LHCN-M2 (cell line): ENCODE results near the gene MACROD2. TPM values are rescaled to one million over a fixed set of nuclear protein-coding genes. Genes with fewer than 3 reads are reported as not detected.

ENCODE experiments used
- DNase-seq: peaks from one replicate; pipeline ENCODE4 v3.0.0-alpha.2; 2012; ENCODE audit warnings: low read depth
- total RNA-seq: library from RNA; depleted of rRNA; stranded (reverse); fragments of >200 nt; gene quantifications from 2 replicates; pipeline ENCODE4 v1.2.3, GENCODE V29; 2014

Gene MACROD2
- total RNA-seq, 1 experiment from 2014 or later: 1.1 TPM

DNA sequence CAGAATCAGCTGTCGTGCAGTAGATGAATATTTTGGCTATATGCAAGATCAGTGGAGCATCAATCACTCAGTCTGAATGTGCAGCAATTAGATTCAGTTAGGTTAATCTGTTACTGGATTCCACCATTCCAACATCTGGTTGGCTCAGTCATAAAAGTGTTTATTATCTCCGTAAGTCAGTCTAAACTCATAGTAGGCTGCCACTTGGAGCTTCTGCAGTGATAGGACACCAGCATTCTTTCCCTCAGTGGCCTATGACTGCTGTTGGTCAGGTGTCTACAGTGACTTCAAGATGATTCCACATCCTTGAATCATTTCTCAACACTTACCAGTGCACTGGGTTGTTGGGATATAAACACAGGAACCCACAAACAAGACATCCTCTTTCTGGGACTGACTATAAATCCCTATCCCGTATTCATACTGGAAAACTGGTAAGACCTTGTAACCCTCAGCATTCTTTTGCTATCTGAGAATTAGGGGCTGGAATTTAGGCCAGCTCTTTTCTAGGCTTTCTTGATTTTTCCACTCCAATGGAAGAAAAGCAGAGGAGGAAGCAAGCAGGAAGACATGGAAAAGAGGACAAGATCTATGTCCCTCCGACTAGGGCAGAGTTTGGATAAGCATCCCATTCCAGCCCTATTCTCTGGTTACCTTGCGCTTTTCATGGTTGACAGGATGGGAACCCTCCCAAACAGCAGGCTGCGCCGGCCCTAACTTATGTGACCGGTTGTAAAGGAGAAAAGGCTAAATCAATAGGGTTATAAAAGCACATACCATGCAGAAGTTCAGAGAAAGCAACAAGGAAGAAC, 1658.3 kb downstream of the MACROD2 start:
- DNase-seq: no peak

DNA sequence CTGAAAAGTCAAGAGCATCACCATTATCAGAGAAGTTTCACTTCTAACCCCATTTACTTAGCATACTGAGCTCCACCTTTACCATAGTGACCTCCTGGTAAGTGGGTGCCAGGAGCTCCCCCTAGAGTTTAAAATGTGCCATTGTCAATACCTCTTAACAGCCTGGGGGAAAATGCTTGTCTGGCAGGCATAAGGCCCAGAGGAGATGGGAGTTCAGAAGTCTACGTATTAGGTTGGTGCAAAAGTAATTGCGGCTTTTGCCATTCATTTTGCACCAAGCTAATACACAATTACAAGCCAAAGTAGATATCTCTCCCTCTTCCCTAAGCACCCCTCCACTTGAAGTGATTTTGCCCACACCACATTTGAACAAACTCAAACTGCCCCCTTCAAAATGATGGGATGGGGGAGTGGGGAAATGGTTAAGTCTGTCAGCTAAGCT, 1658.9 kb downstream of the MACROD2 start:
- DNase-seq: peak; percentile 51

DNA sequence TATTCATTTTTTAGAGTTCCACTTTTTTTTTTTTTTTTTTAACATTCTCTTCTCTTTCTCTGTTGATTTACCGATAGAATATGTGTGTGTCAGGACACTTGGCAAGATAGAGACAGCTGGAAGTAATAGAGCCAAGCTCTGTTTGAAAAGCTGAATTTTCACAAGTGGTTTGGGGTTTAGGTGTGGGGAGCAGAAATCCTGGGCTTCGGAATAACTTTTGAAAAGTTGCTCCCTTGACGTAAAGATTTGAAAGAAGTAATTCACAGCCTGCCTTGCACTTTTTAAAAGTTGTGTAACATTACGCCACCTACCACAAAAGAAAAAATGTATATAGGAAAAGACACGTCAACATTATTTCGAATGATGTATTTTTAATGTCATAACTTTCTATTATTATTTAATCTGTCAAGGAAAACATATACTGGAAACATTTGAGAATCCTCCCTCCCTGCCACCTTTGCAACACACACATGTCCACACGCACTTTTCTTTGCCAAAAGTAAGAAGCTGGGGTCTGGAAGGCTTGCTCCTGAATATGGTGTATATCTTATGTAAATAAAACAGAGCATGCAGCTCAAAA, 1660.1 kb downstream of the MACROD2 start:
- DNase-seq: no peak

DNA sequence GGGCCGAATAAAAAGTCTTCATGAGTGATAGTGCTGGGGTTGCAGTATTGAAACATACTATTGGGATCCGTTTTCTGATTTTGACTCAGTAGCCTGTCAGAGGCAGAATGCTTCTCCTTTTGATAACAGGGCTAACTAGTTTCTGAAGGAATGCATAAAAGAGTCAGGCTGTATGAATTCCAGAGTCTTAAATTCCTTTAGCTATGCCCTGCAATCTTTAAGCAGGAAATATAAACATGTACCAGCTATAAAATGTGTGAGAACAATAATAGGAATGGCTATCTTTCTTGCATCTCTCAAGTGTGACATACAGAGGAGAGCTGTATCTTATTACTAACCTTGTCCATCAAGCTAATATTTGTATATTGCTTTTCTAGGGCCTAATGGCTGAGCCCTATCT, 1660.8 kb downstream of the MACROD2 start:
- DNase-seq: no peak

DNA sequence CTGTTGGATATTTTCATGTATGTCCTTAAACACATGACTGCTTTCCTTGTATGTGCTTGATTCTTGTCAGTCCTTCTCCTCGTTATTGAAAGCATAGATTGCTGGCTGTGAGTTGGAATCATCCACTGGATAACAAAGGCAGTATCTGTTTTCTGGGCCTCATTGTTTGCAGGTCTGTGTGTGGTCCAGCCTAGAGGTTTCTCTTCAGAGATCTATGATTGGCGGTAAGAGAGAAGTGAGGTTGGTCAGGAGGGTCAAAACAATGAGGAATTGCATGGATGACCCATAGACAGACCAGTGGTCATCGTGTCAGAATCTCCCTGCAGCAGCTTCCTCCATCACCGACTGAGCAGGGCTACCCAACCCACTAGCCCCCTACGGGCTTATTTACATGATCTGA, 1663.0 kb downstream of the MACROD2 start:
- no peak for DNase-seq

DNA sequence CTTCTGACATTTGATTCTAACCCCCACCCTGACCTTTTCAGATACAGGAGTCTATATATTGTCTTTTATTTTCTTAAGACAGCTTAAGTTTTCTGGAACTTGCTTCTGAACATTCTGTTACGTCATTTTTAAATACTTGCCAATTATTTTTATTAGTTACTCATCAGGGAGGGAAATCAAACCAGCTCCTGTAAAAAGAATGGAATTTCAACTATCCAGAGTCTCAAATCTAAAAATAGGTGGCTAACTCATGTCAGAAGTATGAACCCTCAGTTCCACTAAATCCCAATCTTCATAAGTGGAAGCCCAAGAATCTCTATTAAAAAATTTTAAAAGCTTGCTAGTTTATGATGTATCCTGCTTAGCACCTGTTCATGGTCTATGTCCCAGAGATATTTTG, 1677.9 kb downstream of the MACROD2 start:
- peak; percentile 82 for DNase-seq

DNA sequence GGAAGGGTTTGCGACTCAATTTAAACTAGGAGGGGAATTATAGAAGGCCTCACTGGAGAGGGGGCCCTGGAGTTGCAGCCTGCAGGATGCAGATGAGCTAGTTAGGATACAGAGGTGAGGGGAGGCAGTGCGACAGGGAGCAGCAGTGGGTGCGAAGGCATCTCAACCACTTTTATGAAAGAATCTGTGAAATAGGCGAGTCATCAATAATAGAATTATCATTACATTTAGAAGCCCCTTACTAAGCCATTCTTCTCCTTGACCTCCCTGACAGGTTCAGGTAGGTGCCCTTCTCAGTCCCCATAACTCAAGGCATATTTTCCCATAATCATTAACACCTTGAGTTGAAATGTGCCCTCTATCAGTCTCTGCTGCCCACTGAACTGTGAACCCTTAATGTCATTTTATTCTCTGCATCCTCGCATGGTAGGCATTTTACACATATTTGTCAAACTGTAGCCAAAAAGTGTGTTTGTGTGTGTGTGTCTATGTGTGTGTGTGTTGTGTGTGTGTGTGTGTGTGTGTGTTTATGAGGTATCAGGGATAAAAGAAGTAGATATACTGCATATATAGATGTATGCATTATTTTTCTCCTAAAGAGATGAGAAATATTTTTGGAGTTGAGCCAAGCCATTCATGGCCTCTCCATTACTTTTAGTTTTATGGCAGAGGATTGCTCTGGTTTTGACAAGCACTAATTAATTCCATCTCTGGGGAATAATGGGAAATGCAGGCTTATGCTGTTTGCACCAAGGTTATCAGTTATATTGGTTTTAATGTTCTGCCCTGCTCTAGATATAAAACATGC, 1679.1 kb downstream of the MACROD2 start:
- no peak for DNase-seq

DNA sequence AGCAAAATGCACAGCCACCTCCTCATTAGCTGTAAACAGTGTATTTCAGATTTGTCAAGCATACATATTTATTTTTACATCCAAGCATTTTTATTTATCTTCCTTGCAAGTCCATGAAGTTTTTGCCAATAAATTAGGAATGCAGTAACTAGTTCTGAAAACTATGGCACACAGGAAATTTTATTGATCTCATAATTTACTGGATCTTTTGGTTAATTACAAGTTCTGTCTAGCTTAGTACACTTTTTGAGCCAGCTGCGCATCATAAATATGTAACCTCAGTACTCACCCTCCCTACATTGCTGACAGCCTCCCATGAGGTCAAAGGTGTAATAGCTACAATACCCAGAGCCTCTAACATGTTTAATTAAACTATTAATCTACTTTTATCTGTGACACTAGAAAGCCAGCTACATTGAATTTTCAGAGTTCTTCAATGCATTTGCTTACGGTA, 1679.8 kb downstream of the MACROD2 start:
- no peak for DNase-seq

DNA sequence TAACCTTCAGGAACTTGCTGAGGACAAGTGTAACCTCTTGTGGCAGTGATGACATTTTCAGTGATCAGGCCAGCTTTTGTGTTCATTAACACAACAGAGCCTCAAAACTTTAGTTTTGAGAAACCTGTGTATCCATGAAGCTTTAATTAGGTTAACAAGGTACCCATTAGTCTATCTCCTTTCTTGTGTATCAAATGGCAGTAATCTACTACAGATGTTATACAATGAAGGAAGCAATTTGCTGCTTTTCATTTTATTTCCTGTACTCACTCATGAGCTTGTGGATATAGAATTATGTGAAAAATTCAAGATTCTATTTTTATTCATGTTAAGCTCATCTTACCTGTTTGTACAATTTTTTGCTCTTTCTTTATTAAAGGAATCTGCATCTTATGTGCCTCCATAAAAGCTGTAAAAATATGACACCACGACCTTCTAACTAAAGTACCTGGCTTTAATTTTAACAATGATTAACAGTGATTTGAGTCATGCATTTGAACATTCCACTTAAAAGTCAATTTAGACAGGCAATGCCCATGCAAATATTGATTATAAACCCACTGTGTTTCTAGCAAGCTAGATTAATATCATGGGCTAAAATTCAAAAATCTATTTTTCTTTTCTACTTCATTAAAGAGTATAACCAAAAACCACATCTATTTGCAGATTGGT, 1680.6 kb downstream of the MACROD2 start:
- DNase-seq: no peak

DNA sequence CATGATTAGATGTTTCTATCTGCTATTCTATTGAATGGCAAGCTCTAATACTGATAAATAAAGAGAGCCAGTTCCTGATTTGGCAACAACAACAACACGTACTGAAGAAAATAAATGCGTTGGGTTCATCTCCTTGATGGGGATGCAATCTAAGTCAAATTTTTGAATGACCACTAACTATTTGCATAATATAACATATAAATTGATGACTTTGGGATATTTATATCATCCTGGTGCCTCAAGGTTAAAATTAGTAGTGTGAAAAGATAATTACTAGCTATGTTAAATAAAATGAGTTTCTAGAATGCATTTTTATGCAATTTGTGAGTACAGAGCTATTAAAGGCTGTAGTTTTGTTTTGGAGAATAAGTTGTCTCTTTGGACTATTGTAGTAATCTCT, 1681.5 kb downstream of the MACROD2 start:
- no peak for DNase-seq

DNA sequence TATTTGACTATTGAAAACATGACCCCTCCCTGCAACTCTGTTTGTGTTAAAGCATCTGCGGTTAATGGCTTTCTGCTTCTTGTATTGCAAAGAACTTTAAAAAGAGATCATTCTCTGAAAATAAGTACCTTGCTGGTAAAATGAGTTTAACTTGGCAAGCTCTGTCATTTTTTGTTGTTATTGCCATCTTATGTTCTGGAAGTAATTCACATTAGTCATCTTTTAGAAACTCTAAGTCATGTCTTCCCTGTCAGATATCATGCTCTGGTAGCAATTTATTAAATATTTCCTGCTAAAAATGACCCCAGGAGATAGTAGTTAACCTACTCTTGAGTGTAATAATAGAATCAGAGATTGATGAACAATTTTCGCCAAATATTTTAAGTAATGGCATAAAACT, 1687.4 kb downstream of the MACROD2 start:
- DNase-seq: no peak

DNA sequence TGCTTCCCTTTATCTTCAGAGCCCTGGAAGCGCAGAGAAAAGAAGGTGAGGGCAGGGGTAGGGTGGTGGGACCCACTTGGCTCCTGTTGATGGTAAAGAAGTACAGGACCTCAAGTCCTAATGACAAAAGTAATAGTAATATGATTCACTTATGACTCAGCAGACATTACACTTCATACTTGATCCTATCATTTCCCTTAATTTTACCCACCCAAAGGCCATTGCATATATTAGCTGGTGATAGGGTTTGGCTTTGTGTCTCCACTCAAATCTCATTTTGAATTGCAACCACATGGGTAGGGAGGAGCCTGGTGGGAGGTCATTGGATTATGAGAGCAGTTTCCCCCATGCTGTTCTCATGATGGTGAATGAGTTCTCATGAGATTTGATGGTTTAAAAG, 1697.3 kb downstream of the MACROD2 start:
- no peak for DNase-seq

DNA sequence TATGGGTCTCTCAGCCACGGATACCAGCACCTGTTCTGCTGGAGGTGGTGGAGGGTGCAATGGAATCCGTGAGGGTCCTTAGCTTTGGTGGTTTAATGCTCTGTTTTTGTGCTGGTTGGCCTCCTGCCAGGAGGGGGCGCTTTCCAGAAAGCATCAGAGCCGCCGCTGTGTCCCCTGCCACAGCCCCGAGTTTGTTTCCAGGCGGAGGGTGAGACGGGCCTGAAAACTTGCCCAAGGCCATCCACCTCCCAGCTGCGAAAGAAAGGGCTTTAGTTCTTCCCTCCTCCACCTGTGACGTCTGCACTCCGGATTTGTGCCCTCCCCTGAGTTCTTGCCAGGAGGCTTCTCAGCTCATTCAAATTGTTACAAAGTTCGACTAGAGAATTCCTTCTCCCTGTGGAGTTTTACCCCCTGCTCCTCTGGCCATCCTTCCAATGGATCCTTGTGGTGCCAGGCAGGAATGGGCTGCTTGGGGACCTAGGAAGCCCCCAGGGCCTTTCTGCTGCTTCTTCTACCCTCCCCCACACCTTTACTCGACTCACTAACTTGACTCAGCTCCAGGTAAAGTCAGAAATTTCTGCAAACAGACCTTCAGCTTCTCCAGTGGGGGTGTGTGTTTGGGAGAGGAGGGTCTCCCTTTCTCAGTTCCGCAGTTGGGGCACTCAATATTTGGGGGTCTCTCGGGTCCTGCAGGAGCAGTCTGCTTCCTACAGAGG, 1704.3 kb downstream of the MACROD2 start:
- DNase-seq: no peak

DNA sequence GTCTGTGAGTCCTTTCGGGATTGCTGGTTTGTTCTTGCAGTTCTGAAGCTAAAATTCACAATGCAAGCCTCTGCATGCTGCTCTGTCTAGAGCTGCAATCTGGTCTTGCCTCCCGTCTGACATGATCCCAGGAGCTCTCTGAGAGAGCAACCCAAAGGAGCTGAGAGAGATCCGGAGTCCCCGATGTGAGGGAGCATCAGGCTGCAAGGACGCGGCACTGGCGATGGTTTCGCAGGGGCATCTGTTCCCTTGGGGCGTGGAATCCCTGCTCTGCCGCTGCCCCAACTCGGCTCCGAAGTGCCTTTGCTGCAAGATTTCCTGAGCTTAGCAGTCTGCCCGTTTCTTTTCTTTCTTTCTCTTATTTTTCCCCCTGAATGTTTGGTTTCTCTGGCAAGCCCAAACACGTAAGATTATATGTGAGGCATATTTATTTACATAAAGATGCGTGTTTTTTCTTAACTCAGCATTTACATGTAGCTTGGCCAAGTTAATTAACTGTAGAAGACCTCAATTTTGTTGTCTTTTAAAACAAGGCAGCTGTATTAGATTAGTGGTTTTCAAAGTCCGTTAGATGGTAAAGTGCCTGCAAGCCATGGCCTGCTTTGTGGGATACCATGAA, 1704.9 kb downstream of the MACROD2 start:
- no peak for DNase-seq

DNA sequence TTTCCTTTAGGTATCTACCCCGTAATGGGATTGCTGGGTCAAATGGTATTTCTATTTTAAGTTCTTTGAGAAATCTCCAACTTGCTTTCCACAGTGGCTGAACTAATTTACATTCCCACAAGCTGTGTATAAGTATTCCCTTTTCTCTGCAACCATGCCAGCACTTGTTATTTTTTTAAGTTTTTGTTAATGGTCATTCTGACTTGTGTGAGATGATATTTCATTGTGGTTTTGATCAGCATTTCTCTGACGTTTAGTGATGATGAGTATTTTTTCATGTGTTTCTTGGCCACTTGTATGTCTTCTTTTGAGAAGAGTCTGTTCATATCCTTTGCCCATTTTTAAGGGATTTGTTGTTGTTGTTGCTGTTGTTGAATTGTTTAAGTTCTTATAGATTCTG, 1706.8 kb downstream of the MACROD2 start:
- DNase-seq: peak; percentile 53

DNA sequence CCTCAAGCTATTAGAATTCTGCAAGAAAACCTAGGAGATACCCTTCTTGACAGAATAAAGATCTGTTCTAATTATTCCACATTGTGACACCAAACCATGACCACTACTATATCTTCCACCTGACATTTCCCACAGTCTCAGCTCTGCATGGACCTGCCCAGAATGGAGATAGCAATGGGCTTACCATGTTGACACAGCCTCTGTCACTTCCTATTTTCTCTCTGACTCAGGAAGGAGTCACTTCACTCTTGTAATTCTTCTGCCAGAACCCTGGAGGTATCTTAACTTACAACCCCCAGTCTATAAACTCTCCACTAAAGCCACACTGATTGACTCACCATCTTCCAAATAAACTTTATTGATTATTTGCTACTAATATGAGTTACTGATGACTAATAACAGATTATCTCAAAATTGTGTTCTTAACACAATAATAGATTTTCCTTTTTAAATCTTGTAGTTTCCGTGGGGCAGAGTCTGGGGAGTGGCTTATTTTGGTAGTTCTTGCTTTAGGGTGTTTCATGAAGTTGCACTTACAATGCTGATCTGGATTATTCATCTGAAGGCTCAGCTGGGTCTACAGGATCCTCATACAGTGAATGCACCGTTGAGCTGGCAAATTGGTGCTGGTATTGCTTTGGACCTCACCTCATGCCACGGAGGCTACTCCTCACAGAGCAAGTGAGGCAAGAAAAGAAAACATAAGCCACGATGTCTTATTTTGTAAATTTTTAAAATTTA, 1708.0 kb downstream of the MACROD2 start:
- peak; percentile 80 for DNase-seq

DNA sequence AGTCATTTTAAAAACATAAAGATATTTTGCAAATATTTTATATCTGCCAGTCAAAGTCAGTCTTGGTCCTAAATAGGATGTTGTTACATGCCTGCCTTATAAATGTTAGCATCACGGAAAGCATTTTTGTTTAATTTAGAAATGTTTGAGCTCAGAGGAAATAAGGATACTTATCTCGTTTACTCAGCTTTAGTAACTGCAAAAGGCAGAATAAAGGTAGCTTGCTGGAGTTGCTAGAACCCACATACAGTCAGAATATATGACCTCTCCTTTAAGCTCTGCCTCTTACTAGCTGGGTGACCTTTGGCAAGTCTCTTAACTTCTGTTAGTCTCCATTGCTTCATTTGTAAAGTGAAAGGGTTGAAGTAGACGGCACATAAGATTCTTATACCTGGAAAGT, 1710.7 kb downstream of the MACROD2 start:
- DNase-seq: no peak

DNA sequence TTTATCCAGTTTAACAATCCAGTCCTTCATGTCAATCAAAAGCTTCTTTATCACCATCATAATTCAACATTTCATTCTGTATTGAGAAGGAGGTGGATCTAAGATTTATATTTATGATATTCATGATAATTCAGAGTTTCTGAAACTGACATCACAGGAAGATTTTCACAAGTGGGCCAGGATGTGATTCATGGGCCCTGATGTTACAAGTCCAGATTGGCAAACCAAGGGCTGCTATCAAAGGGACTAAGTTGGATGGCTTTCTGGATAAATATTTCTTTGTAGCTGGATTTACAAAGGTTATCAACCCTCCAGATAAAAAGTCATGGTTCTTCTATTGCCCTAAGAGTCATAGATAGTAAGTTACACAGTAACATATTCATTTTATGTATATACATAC, 1711.4 kb downstream of the MACROD2 start:
- DNase-seq: peak; percentile 3

DNA sequence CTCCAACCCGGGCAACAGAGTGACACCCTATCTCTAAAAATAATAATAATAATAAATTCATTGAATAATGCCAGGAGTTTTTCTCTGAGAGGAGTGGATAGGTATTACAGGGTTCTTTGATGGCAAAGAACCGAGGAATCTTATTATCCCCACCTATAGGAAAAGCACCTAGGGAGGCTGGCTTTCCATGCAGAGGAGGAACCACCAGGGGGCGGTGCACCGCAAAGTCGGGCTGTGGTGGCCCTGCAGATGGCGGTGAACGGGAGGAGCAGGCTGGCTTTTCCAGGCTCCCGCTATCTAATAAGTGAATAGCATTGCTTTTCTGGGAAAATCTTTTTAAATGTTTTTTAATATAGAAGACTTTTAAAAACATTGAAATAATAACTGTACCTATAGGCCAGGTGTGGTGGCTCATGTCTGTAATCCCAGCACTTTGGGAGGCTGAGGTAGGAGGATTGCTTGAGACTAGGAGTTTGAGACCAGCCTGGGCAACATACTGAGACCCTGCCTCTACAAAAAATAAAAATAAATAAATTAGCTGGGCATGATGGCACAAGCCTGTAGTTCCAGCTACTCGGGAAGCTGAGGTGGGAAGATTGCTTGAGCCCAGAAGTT, 1713.8 kb downstream of the MACROD2 start:
- DNase-seq: peak; percentile 3

DNA sequence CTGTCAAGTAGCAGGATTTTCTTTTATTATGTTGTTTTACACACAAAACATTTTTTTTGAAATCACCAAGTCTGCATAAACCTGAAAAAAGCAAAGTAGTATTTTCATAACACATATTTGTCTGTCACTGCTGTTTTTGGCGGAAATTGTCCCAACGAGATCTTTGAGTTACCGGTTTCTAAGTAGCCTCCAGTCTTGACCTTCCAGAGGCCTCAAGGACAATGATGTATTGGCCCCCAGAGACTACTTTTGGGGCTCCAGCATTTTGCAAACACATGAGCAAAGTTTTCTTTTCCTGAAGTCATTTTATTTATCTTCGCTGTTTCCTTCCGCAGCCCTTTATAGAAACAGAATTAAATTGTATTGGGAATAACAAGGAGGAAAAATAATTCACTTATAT, 1715.3 kb downstream of the MACROD2 start:
- no peak for DNase-seq
